Hepatocyte (in vitro differentiated cells): ENCODE measurements around the gene TOX4.

Experiments
- CTCF ChIP-seq: fragments of 200-600 bp; sonication (generic); IDR thresholded peaks from 2 replicates; pipeline ENCODE4 v1.5.1; 2016; ENCODE audit warnings: antibody characterized with exemption, mild to moderate bottlenecking; ENCODE audit not compliant: poor library complexity
- EZH2 ChIP-seq: fragments of 200-600 bp; sonication (generic); IDR thresholded peaks from 2 replicates; pipeline ENCODE4 v1.6.1; 2016; ENCODE audit warnings: antibody characterized with exemption, mild to moderate bottlenecking, borderline replicate concordance

- TF ChIP-seq EZH2 (no peak), CTCF (no peak)
Measured at GRCh38 chr14:21525962-21526671, 49.1 kb downstream of the TOX4 start, which contains the start of gene SALL2.
